GM19023 (cell line): ENCODE data around the gene NFIX.

Experiments
- ATAC-seq: cut with Tn5 transposase; IDR thresholded peaks from one replicate; pipeline ENCODE4 v1.9.1; 2021; ENCODE audit warnings: mild to moderate bottlenecking, moderate library complexity; ENCODE audit not compliant: unreplicated experiment

The NFIX gene

DNA sequence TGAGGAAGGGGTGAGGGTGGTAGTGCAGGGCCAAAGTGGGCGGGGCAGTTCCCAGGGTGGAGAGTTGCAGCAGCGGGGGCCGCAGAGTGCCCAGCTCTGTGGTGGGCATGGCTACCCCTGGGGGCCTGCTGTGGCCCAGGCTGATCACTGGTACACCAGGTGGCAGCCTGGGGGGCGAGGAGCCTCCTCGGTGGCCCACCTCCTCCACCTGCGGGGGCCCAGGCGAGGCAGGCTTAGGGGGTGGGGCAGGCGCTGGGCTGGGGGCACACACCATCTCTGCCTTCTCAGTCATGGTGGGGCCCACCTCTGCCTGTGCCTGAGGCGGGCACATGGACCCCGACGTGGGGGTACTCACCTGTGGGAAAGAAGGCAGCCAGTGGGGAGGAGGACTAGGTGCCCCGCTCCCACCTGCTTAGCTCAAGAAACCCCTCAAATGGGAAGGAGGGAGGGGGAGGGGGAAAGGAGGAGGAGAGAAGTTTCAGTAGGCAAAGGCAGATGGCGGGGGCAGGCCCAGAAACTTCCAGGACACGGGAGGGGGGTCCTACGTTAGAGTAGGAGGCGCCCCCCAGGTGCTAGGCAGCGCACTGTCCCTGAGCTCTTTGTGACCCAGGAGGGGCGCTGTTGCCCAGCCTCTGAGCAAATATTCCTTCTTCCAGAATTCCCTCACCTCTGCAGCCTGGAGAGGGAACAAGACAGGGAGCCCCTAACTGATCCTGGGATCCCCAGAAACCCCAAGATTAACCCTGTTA, 105.7 kb downstream of the NFIX start:
- no peak for ATAC-seq

DNA sequence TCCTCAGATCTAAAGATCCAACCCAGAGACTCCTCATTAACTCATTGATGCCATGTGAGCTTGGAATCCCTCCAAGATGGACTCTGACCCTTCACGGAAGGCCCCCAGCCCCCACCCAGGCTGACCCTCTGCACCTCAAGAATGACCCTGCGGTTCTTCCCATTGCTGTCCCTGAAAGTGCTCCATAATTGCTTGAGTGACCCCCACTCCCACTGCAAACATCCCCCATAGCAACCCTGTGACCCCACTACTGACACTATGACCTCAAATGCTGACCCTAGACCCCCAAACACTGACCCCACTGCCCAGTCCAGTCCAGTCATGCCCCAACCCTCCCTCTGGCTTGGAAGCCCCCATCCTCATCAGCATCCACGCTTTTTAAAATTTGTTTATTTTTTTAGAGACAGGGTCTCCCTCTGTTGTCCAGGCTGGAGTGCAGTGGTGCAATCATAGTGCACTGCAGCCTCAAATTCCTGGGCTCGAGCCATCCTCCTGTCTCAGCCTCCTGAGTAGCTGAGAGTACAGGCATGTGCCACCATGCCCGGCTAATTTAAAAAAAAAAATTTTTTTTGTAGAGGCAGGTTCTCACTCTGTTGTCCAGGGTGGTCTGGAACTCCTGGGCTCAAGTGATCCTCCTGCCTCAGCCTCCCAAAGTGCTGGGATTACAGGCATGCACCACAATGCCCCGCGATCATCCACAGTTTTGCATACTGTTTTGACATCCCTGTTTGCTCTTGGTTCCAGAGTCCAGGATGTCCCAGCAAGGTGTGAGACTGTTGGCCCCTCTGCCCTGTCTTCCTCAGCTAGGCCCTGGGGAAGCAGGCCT, 106.5 kb downstream of the NFIX start:
- no peak for ATAC-seq

DNA sequence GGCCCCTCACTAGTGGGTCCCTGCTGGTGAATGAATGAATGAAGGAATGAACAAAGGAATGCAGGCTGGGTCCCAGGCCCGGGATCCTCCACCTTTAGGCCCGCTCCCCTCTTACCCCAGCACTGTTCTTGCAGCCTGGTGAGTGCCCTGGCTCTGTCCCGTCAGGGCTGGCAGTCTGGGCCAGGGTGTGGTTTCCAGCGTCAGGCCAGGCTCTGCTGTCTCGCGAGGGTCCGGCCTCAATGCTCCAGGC, 107.1 kb downstream of the NFIX start:
- no peak for ATAC-seq

DNA sequence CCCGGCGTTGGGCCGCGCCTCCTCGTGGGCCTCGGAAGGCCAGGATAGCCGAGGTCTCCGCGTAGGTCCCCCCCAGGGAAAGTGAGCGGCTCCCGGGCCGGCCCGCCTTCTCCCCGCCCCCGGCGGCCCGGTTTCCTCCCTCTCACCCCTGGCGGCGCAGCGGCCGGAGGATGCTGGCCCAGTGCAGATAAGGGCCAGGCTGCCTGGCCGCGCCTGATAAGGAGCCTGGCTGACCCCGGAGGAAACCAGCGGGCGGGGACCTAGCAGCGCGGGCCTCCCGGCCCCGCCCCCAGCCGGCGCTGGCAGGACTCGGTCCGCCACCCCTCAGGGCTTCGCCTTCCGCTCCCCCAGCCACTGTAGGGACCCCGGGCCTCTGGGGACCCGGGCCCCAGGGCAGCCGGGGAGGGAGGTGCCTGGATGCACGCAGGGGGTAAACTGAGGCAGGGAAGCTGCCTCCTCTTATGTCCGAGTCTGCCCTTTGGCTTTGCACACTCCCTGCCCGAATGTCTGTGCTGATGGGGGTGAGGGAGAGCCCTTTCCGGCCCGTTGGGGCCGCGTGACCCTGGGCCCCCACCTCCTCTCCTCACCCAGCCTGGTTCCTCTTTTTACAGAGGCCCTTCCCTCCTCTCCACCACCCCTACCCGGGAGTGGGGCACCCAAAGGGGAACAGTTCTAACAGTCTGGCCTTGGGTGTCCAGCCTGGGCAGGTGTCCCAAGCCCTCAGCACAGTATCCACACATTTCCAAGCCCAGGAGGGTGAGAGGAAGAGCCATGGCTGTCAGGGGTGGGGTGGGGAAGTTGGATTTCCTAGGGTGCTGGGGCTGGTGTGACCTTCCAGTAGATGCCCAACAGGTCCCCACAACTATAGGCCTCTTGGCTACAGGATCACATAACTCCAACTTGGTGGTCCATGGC, 107.6 kb downstream of the NFIX start, which contains the start of gene LYL1:
Gene LYL1, minus strand, starts transcription at position 193 of the 915 bp plus-strand sequence. CDS start 1,687 bp downstream, outside the sequence.
- ATAC-seq, result peak; percentile 46

DNA sequence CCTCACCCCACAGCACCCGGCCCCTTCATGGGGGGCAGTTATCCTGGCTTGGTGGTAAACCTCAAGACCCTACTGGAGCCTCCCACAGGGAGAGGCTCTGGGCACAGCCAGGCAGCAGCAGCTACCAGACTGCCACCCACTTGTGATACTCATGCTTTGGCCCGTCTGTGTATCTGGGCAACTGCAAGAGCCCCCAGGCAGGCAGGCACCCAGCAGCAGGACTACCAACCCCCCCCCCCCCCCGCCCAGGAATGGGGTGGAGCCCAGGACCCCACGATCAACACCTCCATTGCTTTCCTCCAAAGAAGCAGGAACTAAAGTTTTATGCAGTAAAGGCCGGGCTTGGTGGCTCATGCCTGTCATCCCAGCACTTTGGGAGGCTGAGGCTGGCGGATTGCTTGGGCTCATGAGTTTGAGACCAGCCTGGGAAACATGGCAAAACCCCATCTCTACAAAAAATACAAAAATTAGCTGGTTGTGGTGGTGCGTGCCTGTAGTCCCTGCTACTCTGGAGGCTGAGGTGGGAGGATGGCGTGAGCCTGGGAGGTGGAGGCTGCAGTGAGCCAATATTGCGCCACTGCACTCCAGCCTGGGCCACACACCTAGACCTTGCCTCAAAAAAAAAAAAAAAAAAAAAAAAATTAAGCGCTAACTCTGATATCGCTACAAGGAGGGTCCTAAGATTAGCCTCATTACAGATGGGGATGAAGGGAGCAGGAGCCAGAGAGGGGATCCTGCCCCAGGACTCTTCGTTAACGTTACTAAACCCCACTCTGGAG, 108.5 kb downstream of the NFIX start:
- ATAC-seq, result no peak

DNA sequence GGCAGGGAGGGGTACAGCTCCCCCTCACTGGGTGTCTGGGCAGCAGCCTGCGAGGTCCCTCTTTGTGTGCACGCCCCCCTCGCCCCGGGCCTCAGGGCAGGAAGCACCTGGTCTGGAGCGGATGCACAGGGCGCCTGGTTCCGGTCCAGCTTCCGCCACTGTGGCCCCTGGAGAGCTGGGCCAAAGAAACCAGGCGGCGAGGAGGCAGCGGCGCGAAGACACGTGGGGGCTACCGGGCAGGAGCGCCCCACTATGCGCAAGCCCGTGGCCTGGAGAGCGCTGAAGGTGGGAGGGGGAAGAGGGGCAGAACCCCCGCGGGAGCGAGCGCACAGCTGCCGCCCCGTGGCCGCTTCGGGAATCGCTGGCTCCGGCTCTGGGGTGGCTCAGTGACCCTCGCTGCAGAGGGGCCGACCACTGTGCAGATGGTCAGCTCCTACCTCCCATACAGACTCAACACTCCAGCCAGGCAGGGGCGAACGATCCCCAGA, 109.1 kb downstream of the NFIX start:
- no peak for ATAC-seq

DNA sequence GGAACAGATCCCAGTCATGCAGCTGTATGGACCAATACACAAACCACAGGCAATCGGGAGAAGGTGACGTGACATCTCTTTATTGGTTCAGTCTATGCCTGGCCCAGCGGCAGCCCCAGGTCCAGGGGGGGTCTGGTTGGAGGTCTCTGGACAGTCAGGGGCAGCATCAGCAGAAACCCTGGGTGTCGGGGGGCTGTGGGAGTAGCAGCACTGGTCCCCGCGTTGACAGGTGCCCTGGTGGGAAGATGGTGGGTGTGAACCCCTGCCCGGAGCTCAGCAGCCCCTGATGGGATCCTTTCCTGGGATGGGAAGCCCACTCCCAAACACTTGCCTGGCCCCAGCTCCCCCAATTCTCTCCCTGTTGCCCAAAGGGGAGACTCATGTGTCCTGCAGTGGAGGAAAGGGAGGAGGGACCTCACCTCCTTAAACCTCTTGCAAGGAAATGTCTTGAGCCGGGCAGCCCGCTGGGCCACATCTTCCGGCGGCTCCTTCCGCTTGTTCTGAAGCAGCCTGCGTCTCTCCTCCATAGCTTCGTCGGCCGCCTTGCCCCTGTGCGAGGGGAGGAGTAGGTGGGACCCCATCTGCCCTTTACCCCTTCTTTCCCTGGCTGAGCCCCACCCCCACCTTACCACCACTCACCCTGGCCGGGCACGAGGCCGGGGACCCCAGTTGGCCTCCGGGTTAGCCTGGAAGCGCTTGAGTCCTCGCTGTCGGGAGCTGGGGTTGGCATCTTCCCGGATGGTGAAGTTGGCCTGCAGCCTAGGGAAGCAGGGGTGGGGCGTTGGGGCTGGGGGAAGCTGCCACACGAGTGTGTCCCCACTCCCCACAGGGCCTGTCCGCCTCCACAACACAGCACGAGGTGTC, 109.8 kb downstream of the NFIX start:
- ATAC-seq, result no peak

DNA sequence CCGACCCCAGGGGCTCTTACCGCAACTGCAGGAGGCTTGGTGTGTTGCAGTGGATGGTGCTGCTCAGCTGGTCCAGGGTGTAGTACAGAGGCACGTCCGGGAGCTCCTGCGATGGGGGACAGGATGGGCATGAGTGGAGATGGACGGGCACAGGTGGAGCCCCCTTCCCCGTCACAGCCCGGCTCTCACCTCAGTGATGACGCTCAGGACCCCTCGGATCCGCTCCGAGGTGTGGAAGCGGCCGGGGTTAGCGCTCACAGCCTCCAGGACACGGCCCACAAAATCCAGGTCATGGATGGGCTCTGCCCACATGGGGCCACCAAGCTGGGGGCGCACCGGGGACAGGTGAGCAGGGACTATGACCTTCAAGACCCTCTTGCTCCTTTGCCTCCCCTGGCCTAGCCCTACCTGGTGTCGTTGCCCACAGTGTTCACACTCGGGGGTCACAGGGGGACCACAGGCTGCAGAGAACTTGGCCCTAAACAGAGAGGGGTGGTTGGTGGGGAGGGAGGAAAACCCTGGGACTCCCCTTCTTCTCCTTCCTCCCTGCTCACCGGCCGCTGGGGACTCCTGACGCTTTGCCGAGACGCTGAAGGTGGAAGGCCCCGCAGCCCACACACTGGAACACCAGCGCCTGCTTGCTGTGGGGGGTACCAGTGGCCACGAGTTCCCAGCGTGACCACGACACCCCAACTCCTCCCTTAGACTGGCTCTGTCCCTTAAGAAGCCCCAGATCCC, 114.3 kb downstream of the NFIX start:
- no peak for ATAC-seq

DNA sequence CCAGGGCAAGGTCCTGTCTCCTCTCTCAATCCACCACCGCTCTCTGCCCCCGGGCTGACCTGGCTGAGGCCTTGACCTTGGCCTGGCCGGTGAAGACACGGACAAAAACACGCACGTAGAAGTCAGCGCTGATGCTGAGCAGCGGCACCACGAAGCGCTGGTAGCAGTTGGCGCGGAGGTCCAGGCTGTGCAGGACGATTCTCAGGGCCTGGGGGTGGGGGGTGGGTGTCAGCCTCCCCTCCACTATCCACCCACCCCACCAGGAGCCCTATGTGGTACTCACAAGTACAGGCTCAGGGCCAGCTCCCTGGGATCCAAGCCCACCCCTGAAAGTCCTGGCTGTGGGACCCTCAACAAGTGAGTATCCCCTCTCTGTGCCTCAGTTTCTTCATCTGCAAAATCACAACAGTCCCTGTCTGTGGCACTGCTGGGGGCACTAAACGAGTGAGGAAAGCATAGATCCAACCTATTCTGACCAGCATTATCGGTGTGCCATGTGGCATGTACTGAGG, 114.9 kb downstream of the NFIX start:
- no peak for ATAC-seq

DNA sequence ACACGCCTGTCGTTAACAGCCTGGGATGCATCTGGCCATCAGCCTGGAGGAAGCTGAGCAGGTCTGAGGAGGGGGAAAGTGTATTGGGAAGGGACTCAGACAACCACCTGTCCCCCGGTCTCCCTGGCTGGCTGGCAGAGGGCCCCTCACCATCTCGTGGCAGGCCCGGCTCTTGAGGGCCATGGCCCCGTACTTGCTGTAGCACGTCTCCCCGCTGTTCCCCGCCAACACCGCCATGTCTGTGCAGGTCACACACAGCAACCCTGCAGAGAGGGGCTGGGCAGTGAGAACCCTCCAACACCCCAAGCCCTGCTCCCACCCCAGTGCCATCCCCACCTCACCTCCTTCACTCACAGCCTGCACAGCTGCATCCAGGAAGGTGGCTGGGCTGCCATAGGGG, 117.3 kb downstream of the NFIX start:
- no peak for ATAC-seq

DNA sequence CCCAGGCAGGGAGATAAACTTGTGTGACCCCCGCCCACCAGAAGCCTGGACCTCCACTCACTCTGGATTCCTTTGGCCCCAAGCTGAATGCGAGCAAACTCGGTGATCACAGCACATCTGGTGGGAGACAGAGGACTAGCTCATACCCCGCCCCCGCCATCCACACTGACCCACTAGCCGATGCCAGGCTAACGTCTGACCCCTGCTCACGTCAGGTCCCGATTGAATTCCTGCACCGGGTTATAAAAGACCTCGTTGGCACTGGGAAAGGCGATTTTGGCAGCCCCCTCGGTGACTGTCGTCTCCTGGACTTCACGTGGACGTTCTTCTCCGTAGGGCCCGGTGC, 120.6 kb downstream of the NFIX start:
- no peak for ATAC-seq

DNA sequence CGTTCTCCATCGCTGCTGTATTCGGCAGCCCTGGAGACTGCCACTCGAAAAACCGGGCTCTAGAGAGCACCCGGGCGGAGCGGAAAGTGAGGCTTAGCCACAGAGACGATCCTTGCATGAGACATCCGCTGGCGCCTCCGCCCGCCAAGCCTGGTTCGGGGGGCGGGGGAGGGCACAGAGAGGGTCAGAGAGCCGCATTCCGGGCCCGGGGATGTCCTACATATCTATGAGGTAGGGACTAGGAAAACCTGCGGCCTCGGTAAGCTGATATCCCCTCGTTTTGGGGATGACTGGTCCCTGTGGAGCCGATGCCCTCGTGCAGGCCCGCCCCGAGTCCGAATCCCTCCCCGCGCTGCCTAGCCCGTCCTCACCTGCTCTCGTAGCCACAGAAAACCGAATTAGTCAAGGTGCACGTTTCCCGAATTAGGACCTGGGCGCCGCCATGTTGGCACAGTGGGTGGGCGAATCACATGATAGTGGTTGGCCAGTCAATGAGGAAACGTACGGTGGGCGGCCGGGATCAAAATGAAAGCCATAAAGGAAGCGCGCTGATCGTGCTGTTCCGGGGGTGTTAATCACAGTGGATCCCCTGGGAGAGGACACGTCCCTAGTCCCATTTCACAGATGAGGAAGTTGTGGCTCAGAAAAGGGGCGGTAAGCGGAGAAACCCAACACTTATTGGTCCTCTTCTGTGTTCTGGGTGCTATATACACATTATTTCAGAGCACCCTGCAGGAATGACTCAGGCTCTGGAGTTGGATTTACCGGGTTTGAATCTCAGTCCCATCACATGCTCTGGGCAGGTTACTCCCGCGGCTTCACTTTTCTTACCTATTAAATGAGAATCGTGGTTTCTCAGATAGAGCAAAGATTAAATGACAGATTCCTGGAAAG, 121.3 kb downstream of the NFIX start, which contains the start of gene TRMT1:
Gene TRMT1, minus strand, starts transcription at position 459 of the 894 bp plus-strand sequence. Its CDS starts 341 bp downstream, at position 118.
- no peak for ATAC-seq

DNA sequence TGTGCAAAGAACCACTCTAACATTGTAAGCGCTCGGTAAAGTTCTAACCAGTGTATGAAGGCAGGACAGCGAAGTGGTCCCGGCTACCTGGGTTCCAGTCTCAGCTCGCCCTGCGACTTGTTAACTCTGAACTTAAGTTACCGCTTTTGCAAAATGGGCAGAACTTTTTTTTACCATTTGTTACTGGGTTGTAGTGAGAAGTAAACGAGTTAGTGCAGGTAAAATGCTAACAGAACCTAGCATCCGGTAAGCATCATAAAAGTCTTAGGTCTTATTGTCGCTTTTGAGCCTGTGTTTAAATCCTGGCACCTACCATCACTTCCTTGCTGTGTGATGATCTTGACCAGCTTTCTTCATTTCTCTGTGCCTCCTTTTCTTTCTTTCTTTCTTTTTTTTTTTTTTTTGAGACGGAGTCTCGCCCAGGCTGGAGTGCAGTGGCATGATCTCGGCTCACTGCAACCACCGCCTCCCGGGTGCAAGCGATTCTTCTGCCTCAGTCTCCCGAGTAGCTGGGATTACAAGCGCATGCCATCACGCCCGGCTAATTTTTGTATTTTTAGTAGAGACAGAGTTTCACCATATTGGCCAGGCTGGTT, 122.0 kb downstream of the NFIX start:
- no peak for ATAC-seq

DNA sequence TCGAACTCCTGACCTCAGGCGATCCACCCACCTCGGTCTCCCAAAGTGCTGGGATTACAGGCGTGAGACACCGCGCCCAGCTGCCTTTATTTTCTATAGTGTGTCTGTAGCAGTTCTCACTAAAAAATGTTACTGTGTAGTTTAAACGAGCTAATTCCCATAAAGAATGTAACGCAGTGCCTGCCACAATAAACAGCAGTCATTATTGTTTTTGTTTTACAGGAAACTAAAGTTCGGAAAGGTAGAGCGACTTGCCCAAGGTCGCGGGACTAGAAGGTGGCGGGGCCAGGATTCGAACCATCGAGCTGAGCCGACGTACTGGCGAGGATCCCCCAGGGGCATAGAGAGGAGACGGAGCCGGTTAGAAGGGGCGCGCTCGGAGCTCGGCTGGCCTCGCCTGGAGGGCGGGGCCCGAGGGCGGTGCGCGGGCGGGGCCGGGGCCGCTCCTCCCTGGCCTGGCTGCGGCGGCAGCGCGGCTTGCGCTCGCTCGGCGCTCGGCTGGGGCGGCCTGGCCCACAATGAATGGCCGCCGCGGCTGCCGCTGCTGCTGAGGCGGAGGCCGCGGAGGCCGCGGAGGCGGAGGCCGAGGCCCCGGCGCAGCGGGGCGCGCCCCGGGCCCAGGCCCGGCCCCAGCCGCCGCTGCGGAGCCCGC, 122.6 kb downstream of the NFIX start, which contains the start of gene NACC1:
Gene NACC1, plus strand, starts transcription at position 493 of the 652 bp plus-strand sequence. CDS start 16,944 bp downstream, outside the sequence.
- peak; percentile 47 for ATAC-seq

DNA sequence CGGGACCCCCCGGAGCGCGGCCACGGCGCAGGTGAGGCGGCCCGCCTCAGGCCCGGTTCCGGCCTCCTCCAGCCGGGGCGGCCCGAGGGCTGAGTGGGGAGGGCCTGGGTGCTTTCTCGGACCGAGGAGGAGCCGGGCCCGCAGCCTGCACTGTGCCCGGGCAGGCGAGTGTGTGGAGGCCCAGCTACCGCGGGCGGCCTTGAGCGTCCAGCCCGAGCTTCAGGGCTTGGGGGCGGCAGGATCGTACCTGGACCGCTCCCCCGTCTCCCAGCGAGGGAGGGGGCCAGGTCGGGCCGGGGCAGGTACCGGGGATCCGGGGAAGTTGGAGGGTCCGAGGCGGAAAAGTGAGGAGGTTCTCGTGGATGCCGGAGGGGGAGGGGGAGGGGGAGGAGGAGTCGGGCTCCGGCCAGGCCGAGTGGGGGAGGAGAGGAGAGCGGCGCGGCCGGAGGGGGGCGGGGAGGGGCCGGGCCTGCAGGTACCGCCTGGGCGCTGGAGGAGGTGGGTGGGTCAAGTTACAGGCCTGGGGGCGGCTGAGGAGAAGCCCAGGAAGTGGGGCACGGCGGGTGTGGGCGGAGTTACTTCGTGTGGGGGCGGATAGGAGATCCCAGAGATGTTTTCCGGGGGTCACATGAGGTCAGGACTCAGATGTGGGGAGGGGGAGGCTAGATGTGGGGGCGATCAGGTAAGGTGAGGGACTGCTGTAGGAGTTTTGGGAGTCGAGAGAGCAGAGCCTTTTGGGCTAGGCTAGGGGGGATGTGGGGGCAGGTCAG, 123.3 kb downstream of the NFIX start:
- no peak for ATAC-seq

DNA sequence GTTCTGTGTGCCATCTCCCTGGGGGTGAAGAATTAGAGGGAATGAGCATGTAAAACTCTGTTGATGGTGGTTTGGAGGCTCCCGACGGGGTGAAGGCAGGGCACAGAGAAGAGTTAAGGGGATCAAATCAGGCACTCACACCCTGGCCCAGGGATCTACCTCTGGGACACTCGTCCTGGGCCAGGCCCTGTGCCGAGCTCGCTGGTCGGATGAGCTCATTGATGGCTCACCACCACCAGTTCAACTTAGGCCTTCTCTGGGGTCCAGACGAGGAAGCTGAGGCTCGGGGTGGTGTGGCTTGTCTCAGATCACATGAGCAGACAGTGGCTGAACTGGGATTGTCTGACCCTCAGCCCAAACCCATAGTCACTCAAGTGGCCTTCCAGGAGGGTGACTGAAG, 124.4 kb downstream of the NFIX start:
- no peak for ATAC-seq
